B cell (primary cell): ENCODE results near the gene FAM72B.
"Not testable (repeated sequence)": the region's sequence is repeated elsewhere in the genome, so short reads cannot be mapped to it uniquely, and the experiment has no call there.

ENCODE experiments used
- CTCF ChIP-seq: fragments of 200-600 bp; IDR thresholded peaks from one replicate; pipeline ENCODE4 v1.8.0; 2022; ENCODE audit warnings: antibody characterized with exemption, mild to moderate bottlenecking
- EZH2 ChIP-seq: IDR thresholded peaks from 2 replicates; pipeline ENCODE4 v1.6.1; 2012; ENCODE audit warnings: borderline replicate concordance, low read depth, mild to moderate bottlenecking, moderate library complexity, low read length; ENCODE audit not compliant: insufficient read depth, poor library complexity, severe bottlenecking

- TF ChIP-seq CTCF, EZH2: not testable (repeated sequence)
Measured at GRCh38 chr1:121214544-121215156, 30.5 kb upstream of the FAM72B start.
